ENCODE measurements around the gene C1QB. TPM values are rescaled to one million over a fixed set of nuclear protein-coding genes. Genes with fewer than 3 reads are reported as not detected.

The C1QB gene
- polyA plus RNA-seq, 1 of the 3 experiments (the other 2 are of a cell fraction) = not detected

DNA sequence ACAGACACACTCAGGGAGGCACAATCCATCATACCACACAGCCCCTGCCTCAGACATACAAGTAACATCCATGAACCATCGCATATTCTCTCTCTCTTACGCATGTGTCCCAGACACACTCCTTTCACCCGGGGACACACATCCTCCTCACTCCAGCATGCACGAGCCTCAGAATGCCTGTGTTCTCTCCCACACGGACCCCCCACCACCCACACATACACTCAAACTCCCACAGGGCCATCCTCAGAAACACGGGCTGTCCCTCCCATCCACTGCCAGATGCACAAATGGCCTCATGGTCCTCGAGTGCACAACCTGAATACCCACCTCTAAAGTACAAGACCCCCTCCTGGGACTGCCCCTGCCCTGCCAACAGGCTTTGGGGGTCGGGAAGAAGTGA, 11.8 kb upstream of the C1QB start:
- CTCF ChIA-PET = interaction anchor here (0.6 to 8.9 kb wide), 63 partner anchors 8 to 542 kb away, joined by 3 to 289 read pairs (median 4); partner anchors contain the start of genes WNT4 and ZBTB40
- Histone ChIP-seq H4K20me1 (ENCODE audit: insufficient read depth) (no peaks in the 10 kb centered on the region), H3K4me3 (ENCODE audit: low read depth in 2 of 2, low read length in 1 of 2) (no peak overlapping the region), H3K27ac (ENCODE audit: low read depth in 2 of 2, low read length in 1 of 2) (no peak overlapping the region), H3K36me3 (replicated peaks in 1 of 2; ENCODE audit: control insufficient read depth in 1 of 2, insufficient read depth in 2 of 2, low read length in 1 of 2) (no peaks in the 10 kb centered on the region), H3K9ac (no peak overlapping the region), H3K4me1 (ENCODE audit: control insufficient read depth in 1 of 2, insufficient read depth in 2 of 2, low read depth in 1 of 2, low read length in 1 of 2) (peaks cover 0 to 11% of the 10 kb centered on the region in 2 experiments; a peak in 1 of 4 replicates), H3F3A (replicated peaks; ENCODE audit: insufficient read depth) (no peaks in the 10 kb centered on the region), H3K9me3 (no peaks in the 10 kb centered on the region), H3K79me2 (ENCODE audit: insufficient read depth) (no peaks in the 10 kb centered on the region), H3K9me2 (no peaks in the 10 kb centered on the region), H2AFZ (ENCODE audit: low read depth) (no peak overlapping the region), H3K4me2 (no peak overlapping the region), H3K27me3 (ENCODE audit: insufficient read depth) (no peaks in the 10 kb centered on the region)
- no peak for DNase-seq
- no peak for TF ChIP-seq TCF12 (IDR thresholded peaks at IDR 0.05)
- no peak for TF ChIP-seq POLR2AphosphoS5 (IDR thresholded peaks at IDR 0.05; ENCODE audit: low read depth, low read length)
- no peak for TF ChIP-seq YY1 (IDR thresholded peaks at IDR 0.05; ENCODE audit: low read depth)
- no peak for TF ChIP-seq TAF1 (IDR thresholded peaks at IDR 0.05; ENCODE audit: borderline replicate concordance, low read depth, low read length)
- TF ChIP-seq GABPA (IDR thresholded peaks at IDR 0.05; ENCODE audit: low read depth) = no peak
- TF ChIP-seq, protein P1, sequence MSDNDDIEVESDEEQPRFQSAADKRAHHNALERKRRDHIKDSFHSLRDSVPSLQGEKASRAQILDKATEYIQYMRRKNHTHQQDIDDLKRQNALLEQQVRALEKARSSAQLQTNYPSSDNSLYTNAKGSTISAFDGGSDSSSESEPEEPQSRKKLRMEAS (IDR thresholded peaks at IDR 0.05; ENCODE audit: low read depth) = no peak
- TF ChIP-seq FOXJ3 (CRISPR knock-in tag; IDR thresholded peaks at IDR 0.05) = no peak
- 55% methylated on average over 8 of the region's 8 CpGs for WGBS (ENCODE audit: low lambda C conversion rate)
- POLR2A ChIA-PET = no interaction called here

DNA sequence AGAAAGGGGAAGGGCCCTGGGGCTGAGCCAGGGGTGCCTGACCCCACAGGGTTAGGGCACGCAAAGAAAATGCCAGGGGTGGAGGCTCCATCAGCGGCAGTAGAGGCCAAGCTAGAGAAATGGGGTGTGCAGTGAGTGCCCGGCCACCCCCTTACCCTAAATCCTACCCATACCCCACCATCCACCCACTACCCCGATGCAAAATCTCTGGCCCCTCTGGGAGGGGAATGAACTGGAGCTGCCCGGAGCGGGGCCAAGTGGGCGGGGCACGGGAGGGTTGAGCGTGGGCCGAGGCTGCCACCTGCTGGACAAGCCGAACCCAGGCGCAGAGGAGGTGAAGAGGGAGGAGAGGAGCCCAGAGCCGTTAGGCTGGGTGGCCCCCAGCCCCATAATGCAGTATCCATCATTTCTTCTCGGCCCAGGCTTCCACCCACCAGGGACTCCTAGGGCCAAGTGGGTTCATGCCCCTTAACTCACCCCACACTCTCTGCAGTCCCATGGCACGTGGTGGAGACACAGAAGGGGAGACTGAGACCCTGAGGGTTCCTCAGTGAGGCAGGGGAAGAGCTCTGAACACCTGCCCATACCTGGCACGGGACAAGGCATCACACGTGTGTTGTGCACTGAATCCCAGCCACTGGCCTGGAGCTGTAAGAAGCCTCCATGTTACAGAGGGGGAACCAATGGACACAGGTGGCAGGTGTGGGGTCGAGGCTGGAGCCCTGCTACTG, 11.0 kb upstream of the C1QB start:
- H3K27me3 ChIP-seq (ENCODE audit: insufficient read depth) = no peaks in the 10 kb centered on the region
- no peak overlapping the region; a peak in 1 of 4 replicates for H3K4me3 ChIP-seq (ENCODE audit: low read depth in 2 of 2, low read length in 1 of 2)
- WGBS (ENCODE audit: low lambda C conversion rate) = 50% methylated on average over 4 of the region's 18 CpGs
- peak; percentile 95 for DNase-seq
- no peak overlapping the region for H3K4me2 ChIP-seq
- H2AFZ ChIP-seq (ENCODE audit: low read depth) = no peak overlapping the region
- no peak overlapping the region for H3K9ac ChIP-seq
- no peaks in the 10 kb centered on the region for H3F3A ChIP-seq (replicated peaks; ENCODE audit: insufficient read depth)
- H4K20me1 ChIP-seq (ENCODE audit: insufficient read depth) = no peaks in the 10 kb centered on the region
- H3K9me3 ChIP-seq = no peaks in the 10 kb centered on the region
- H3K79me2 ChIP-seq (ENCODE audit: insufficient read depth) = no peaks in the 10 kb centered on the region
- CTCF ChIA-PET = interaction anchor here (0.6 to 8.9 kb wide), 76 partner anchors 9 to 583 kb away, joined by 3 to 289 read pairs (median 4); partner anchors contain the start of genes C1QB, WNT4 and ZBTB40
- POLR2A ChIA-PET = interaction anchor here (1.3 kb wide), 1 partner anchor 114 kb away, joined by 3 read pairs; no protein-coding TSS in a partner anchor
- no peaks in the 10 kb centered on the region for H3K36me3 ChIP-seq (replicated peaks in 1 of 2; ENCODE audit: control insufficient read depth in 1 of 2, insufficient read depth in 2 of 2, low read length in 1 of 2)
- H3K27ac ChIP-seq (ENCODE audit: low read depth in 2 of 2, low read length in 1 of 2) = no peak overlapping the region
- H3K4me1 ChIP-seq (ENCODE audit: control insufficient read depth in 1 of 2, insufficient read depth in 2 of 2, low read depth in 1 of 2, low read length in 1 of 2) = peaks cover 0 to 11% of the 10 kb centered on the region in 2 experiments; a peak in 1 of 4 replicates
- H3K9me2 ChIP-seq = no peaks in the 10 kb centered on the region
- no peak for TF ChIP-seq GABPA (IDR thresholded peaks at IDR 0.05; ENCODE audit: low read depth)
- no peak for TF ChIP-seq FOXM1 (IDR thresholded peaks at IDR 0.05; ENCODE audit: low read depth)
- no peak for TF ChIP-seq NRF1 (IDR thresholded peaks at IDR 0.05; ENCODE audit: low read depth, low read length)
- TF ChIP-seq, protein P2, sequence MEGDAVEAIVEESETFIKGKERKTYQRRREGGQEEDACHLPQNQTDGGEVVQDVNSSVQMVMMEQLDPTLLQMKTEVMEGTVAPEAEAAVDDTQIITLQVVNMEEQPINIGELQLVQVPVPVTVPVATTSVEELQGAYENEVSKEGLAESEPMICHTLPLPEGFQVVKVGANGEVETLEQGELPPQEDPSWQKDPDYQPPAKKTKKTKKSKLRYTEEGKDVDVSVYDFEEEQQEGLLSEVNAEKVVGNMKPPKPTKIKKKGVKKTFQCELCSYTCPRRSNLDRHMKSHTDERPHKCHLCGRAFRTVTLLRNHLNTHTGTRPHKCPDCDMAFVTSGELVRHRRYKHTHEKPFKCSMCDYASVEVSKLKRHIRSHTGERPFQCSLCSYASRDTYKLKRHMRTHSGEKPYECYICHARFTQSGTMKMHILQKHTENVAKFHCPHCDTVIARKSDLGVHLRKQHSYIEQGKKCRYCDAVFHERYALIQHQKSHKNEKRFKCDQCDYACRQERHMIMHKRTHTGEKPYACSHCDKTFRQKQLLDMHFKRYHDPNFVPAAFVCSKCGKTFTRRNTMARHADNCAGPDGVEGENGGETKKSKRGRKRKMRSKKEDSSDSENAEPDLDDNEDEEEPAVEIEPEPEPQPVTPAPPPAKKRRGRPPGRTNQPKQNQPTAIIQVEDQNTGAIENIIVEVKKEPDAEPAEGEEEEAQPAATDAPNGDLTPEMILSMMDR (IDR thresholded peaks at IDR 0.05) = peak; percentile 84
- TF ChIP-seq TCF12 (IDR thresholded peaks at IDR 0.05) = no peak
- TF ChIP-seq, protein P3, sequence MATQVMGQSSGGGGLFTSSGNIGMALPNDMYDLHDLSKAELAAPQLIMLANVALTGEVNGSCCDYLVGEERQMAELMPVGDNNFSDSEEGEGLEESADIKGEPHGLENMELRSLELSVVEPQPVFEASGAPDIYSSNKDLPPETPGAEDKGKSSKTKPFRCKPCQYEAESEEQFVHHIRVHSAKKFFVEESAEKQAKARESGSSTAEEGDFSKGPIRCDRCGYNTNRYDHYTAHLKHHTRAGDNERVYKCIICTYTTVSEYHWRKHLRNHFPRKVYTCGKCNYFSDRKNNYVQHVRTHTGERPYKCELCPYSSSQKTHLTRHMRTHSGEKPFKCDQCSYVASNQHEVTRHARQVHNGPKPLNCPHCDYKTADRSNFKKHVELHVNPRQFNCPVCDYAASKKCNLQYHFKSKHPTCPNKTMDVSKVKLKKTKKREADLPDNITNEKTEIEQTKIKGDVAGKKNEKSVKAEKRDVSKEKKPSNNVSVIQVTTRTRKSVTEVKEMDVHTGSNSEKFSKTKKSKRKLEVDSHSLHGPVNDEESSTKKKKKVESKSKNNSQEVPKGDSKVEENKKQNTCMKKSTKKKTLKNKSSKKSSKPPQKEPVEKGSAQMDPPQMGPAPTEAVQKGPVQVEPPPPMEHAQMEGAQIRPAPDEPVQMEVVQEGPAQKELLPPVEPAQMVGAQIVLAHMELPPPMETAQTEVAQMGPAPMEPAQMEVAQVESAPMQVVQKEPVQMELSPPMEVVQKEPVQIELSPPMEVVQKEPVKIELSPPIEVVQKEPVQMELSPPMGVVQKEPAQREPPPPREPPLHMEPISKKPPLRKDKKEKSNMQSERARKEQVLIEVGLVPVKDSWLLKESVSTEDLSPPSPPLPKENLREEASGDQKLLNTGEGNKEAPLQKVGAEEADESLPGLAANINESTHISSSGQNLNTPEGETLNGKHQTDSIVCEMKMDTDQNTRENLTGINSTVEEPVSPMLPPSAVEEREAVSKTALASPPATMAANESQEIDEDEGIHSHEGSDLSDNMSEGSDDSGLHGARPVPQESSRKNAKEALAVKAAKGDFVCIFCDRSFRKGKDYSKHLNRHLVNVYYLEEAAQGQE (IDR thresholded peaks at IDR 0.05; ENCODE audit: low read depth, low read length) = no peak
- no peak for TF ChIP-seq TEAD4 (IDR thresholded peaks at IDR 0.05; ENCODE audit: borderline replicate concordance, insufficient read depth)
- no peak for TF ChIP-seq GATA2 (CRISPR knock-in tag; IDR thresholded peaks at IDR 0.05)
- TF ChIP-seq RCOR1 (IDR thresholded peaks at IDR 0.05; ENCODE audit: low read length) = 0 out of 2 replicates have a peak, but pooled peaks have one; percentile 19
- TF ChIP-seq NFIC (IDR thresholded peaks at IDR 0.05; ENCODE audit: borderline replicate concordance) = peak; percentile 67; the same call in 1 of the 2 replicates
- TF ChIP-seq, protein P4, sequence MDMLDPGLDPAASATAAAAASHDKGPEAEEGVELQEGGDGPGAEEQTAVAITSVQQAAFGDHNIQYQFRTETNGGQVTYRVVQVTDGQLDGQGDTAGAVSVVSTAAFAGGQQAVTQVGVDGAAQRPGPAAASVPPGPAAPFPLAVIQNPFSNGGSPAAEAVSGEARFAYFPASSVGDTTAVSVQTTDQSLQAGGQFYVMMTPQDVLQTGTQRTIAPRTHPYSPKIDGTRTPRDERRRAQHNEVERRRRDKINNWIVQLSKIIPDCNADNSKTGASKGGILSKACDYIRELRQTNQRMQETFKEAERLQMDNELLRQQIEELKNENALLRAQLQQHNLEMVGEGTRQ (IDR thresholded peaks at IDR 0.05; ENCODE audit: borderline replicate concordance, low read depth, low read length) = no peak
- peak; percentile 97 for TF ChIP-seq SMC3 (IDR thresholded peaks at IDR 0.05; ENCODE audit: low read depth, low read length)
- TF ChIP-seq, protein P5, sequence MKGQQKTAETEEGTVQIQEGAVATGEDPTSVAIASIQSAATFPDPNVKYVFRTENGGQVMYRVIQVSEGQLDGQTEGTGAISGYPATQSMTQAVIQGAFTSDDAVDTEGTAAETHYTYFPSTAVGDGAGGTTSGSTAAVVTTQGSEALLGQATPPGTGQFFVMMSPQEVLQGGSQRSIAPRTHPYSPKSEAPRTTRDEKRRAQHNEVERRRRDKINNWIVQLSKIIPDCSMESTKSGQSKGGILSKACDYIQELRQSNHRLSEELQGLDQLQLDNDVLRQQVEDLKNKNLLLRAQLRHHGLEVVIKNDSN (IDR thresholded peaks at IDR 0.05; ENCODE audit: borderline replicate concordance, low read depth) = no peak
- TF ChIP-seq RFX5 (IDR thresholded peaks at IDR 0.05; ENCODE audit: low read length) = no peak
- no peak for TF ChIP-seq TAF1 (IDR thresholded peaks at IDR 0.05; ENCODE audit: borderline replicate concordance, low read depth, low read length)
- no peak for TF ChIP-seq MEF2A (IDR thresholded peaks at IDR 0.05; ENCODE audit: borderline replicate concordance, low read depth)

Data from SK-N-SH (cell line).